B cell (primary cell): ENCODE measurements around the gene PCDHAC2. TPM values are rescaled to one million over a fixed set of nuclear protein-coding genes. Genes with fewer than 3 reads are reported as not detected.

Source experiments
- ATAC-seq: fragments of 200-7000 bp; cut with Tn5 transposase; one replicate; pipeline ENCODE4 v1.10.0; 2021; ENCODE audit warnings: low read depth, mild to moderate bottlenecking, moderate number of reproducible peaks, moderate library complexity
- CTCF ChIA-PET: fragments of 350-600 bp; sonication (Branson Sonifier 250); formaldehyde crosslinking; loops from one replicate; lab custom pipeline; 2021; ENCODE audit warnings: antibody characterized with exemption, inconsistent platforms; lab: Charles Lee
- POLR2A ChIA-PET: fragments of 350-600 bp; sonication (Branson Sonifier 250); formaldehyde crosslinking; loops from one replicate; lab custom pipeline; 2021; ENCODE audit warnings: antibody characterized with exemption; lab: Charles Lee
- DNase-seq: peaks from one replicate; pipeline ENCODE4 v3.0.0; 2013
- H2AFZ ChIP-seq: 2 replicates; pipeline ENCODE4 v1.6.1; 2012; ENCODE audit warnings: mild to moderate bottlenecking, low read depth, low read length; ENCODE audit not compliant: insufficient read depth, poor library complexity, severe bottlenecking
- H3K27ac ChIP-seq, 2 donors: 1 replicate in 1 of 2; 2 replicates in 1 of 2; pipeline ENCODE4 v1.5.1; 2012 to 2013; ENCODE audit warnings: low read length in 2 of 2, mild to moderate bottlenecking in 2 of 2, moderate library complexity in 1 of 2
- H3K27me3 ChIP-seq, 4 experiments: fragments of 200-600 bp in 1 of 4; sonication (generic) in 1 of 4; replicated peaks in 1 of 4; 1 replicate in 2 of 4; 2 replicates in 2 of 4; pipeline versions ENCODE4 v1.6.1 to v1.7.0; 2013 to 2016; ENCODE audit warnings: low read length in 3 of 4, mild to moderate bottlenecking in 2 of 4, mixed read lengths in 1 of 4, moderate library complexity in 1 of 4; ENCODE audit not compliant: insufficient read depth in 4 of 4, control insufficient read depth in 3 of 4; ENCODE audit errors: control extremely low read depth in 1 of 4
- H3K36me3 ChIP-seq, 2 experiments: replicated peaks in 1 of 2; 1 replicate in 1 of 2; 2 replicates in 1 of 2; pipeline versions ENCODE4 v1.6.1 to v1.7.1; 2013; ENCODE audit warnings: low read length in 1 of 2; ENCODE audit not compliant: insufficient read depth in 2 of 2, control insufficient read depth in 1 of 2; ENCODE audit errors: control extremely low read depth in 1 of 2, extremely low read depth in 1 of 2
- H3K4me1 ChIP-seq, 2 donors: fragments of 200-600 bp in 1 of 2; sonication (generic) in 1 of 2; 1 replicate in 1 of 2; 2 replicates in 1 of 2; pipeline versions ENCODE4 v1.5.1 to v1.6.1; 2013 to 2017; ENCODE audit warnings: low read length in 2 of 2; ENCODE audit not compliant: control insufficient read depth in 2 of 2, insufficient read depth in 2 of 2
- H3K4me2 ChIP-seq: replicated peaks from 2 replicates; pipeline ENCODE3; 2012; ENCODE audit warnings: mild to moderate bottlenecking, low read depth, low read length; ENCODE audit not compliant: poor library complexity, severe bottlenecking
- H3K4me3 ChIP-seq, 5 experiments: fragments of 200-600 bp in 1 of 5; sonication (generic) in 1 of 5; 1 replicate in 3 of 5; 2 replicates in 2 of 5; pipeline versions ENCODE4 v1.5.1 to v1.7.0; 2011 to 2016; ENCODE audit warnings: low read length in 4 of 5, mild to moderate bottlenecking in 4 of 5, low read depth in 2 of 5, control low read depth in 1 of 5, moderate library complexity in 1 of 5; ENCODE audit not compliant: insufficient read depth in 1 of 5; ENCODE audit errors: control extremely low read depth in 1 of 5, extremely low read depth in 1 of 5
- H3K79me2 ChIP-seq: fragments of 200-600 bp; sonication (generic); one replicate; pipeline ENCODE4 v1.6.0; 2016; ENCODE audit warnings: low read length; ENCODE audit not compliant: control insufficient read depth, insufficient read depth
- H3K9ac ChIP-seq: fragments of 200-600 bp; sonication (generic); 2 replicates; pipeline ENCODE4 v1.6.1; 2017; ENCODE audit warnings: mild to moderate bottlenecking, low read length, moderate library complexity
- H3K9me3 ChIP-seq, 3 donors: one replicate each; pipeline versions ENCODE4 v1.6.1 to v1.7.1; 2013; ENCODE audit warnings: low read length in 2 of 3; ENCODE audit not compliant: control insufficient read depth in 2 of 3, insufficient read depth in 1 of 3; ENCODE audit errors: control extremely low read depth in 1 of 3
- H4K20me1 ChIP-seq: 2 replicates; pipeline ENCODE4 v1.6.0; 2012; ENCODE audit warnings: mild to moderate bottlenecking, low read length; ENCODE audit not compliant: insufficient read depth, control insufficient read depth, poor library complexity, severe bottlenecking
- H3K27ac Mint-ChIP-seq: one replicate; pipeline ENCODE4 v1.8.0; 2021; ENCODE audit warnings: mixed read lengths
- H3K27me3 Mint-ChIP-seq: one replicate; pipeline ENCODE4 v1.8.0; 2021; ENCODE audit warnings: mixed read lengths
- H3K4me1 Mint-ChIP-seq: one replicate; pipeline ENCODE4 v1.8.0; 2021; ENCODE audit warnings: mixed read lengths
- H3K4me3 Mint-ChIP-seq: one replicate; pipeline ENCODE4 v1.8.0; 2021; ENCODE audit warnings: mixed read lengths
- H3K9me3 Mint-ChIP-seq: one replicate; pipeline ENCODE4 v1.8.0; 2022; ENCODE audit warnings: mixed read lengths; ENCODE audit not compliant: insufficient read depth
- CTCF ChIP-seq: fragments of 200-600 bp; IDR thresholded peaks from one replicate; pipeline ENCODE4 v1.8.0; 2022; ENCODE audit warnings: antibody characterized with exemption, mild to moderate bottlenecking
- EZH2 ChIP-seq: IDR thresholded peaks from 2 replicates; pipeline ENCODE4 v1.6.1; 2012; ENCODE audit warnings: borderline replicate concordance, low read depth, mild to moderate bottlenecking, moderate library complexity, low read length; ENCODE audit not compliant: insufficient read depth, poor library complexity, severe bottlenecking
- WGBS: methylation state at CpG from one replicate; pipeline ENCODE4 v1.1.5; 2013; ENCODE audit warnings: missing lambda C conversion rate; ENCODE audit not compliant: insufficient coverage; 5-methylcytosine and 5-hydroxymethylcytosine counted together
- intact Hi-C: fragments of 100-400 bp; cut with micrococcal nuclease; formaldehyde crosslinking; loops from one replicate; pipeline ENCODE4 v1.10.0; 2022
- polyA plus RNA-seq: library from polyadenylated mRNA; depleted of rRNA; stranded (reverse); fragments of >200 nt; gene quantifications from 2 replicates; pipeline ENCODE4 v1.2.3, GENCODE V29; 2012
- total RNA-seq, 2 donors: library from RNA; stranded (reverse); fragments of 120-200 nt in 1 of 2; gene quantifications; 1 replicate in 1 of 2; 2 replicates in 1 of 2; pipeline versions ENCODE4 v1.2.3 to v1.2.4, GENCODE V29; 2013 to 2022

PCDHAC2 gene
- total and polyA plus RNA-seq, 2 donors (not counting 1 experiment from before 2014, with no cell fraction given) = not detected

DNA sequence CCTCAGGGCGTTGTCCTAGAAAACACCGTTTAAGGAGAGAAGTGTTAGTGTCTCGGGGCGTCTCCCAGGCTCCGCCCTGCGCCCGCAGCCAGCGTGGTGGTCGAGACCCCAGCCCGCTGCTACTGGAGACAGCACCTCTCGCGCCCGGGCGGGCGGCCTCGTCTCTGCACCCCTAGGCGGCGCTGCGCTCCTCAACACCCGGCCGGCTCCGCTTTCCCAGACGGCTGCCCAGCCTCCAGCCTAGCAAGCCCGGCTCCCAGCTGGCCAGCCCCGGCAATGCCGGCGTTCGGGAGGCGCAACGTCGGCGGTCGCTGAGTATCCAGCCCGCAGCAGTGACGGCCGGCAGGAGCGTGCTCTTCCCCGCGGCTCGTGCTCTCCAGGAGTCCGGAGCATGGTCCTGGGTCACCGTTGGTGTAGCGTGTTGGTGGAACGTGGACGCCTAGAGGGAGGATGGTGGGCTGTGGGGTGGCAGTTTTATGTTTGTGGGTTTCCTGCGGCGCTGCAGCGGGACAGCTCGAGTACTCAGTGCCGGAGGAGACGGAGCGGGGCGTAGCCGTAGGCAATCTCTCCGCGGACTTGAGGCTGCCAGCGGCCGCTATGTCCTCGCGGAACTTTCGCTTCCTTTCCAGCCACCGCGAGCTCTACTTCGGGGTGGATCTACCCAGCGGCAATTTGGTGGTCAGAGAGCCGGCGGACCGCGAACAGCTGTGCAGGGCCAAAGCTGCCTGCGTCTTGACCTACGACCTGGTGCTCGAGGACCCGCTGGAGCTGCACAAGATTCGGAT is 39.6 kb upstream of the PCDHAC2 start:
- Mint-ChIP-seq H3K27ac (no peak overlapping the region), H3K4me1 (peaks cover 5% of the 10 kb centered on the region), H3K4me3 (peak overlapping the region; percentile 61), H3K27me3 (peaks cover 44% of the 10 kb centered on the region), H3K9me3 (peaks cover 6% of the 10 kb centered on the region)
- Histone ChIP-seq H3K79me2 (no peaks in the 10 kb centered on the region), H4K20me1 (no peaks in the 10 kb centered on the region), H3K4me1 (peaks cover 4 to 14% of the 10 kb centered on the region in 2 donors), H3K27ac (no peak overlapping the region), H3K4me3 (peak overlapping the region in 2 of 5 experiments; percentile 12 to 19), H2AFZ (peak overlapping the region; percentile 56), H3K9me3 (peaks cover 0 to 31% (median 3%) of the 10 kb centered on the region in 3 donors), H3K27me3 (peaks cover 0 to 26% (median 9%) of the 10 kb centered on the region in 4 experiments), H3K4me2 (peak overlapping the region; percentile 57), H3K9ac (no peak overlapping the region), H3K36me3 (no peaks in the 10 kb centered on the region)
- ATAC-seq (no peak), DNase-seq (peak; percentile 9)
- WGBS = 12% methylated on average over 74 of the region's 74 CpGs
- CTCF ChIA-PET = no interaction called here
- POLR2A ChIA-PET = no interaction called here
- intact Hi-C loops = loop anchor here (1.0 kb wide), 1 partner anchor 15 kb away; no protein-coding TSS in a partner anchor
- TF ChIP-seq EZH2 = no peak
- peak; percentile 15 for TF ChIP-seq CTCF

GRCh38 chr5:140927228-140927573 is 39.1 kb upstream of the PCDHAC2 start:
- Histone ChIP-seq H3K27me3 (peaks cover 0 to 26% (median 9%) of the 10 kb centered on the region in 4 experiments), H3K4me1 (peaks cover 4 to 14% of the 10 kb centered on the region in 2 donors), H3K79me2 (no peaks in the 10 kb centered on the region), H3K9ac (no peak overlapping the region), H3K36me3 (no peaks in the 10 kb centered on the region), H4K20me1 (no peaks in the 10 kb centered on the region), H2AFZ (peak overlapping the region; percentile 56), H3K4me3 (peak overlapping the region in 2 of 5 experiments; percentile 9 to 19), H3K4me2 (peak overlapping the region; percentile 57), H3K9me3 (peaks cover 0 to 31% (median 3%) of the 10 kb centered on the region in 3 donors), H3K27ac (no peak overlapping the region)
- CTCF ChIA-PET = no interaction called here
- peak; percentile 6 for DNase-seq
- TF ChIP-seq CTCF (no peak), EZH2 (no peak)
- POLR2A ChIA-PET = no interaction called here
- intact Hi-C loops = loop anchor here (1.0 kb wide), 1 partner anchor 14 kb away; no protein-coding TSS in a partner anchor
- peak overlapping the region; percentile 61 for H3K4me3 Mint-ChIP-seq
- peaks cover 44% of the 10 kb centered on the region for H3K27me3 Mint-ChIP-seq
- H3K9me3 Mint-ChIP-seq = peaks cover 6% of the 10 kb centered on the region
- peaks cover 5% of the 10 kb centered on the region for H3K4me1 Mint-ChIP-seq
- H3K27ac Mint-ChIP-seq = no peak overlapping the region
- 27% methylated on average over 26 of the region's 26 CpGs for WGBS
- ATAC-seq = no peak
